OCI-LY3 (cell line): ENCODE data around the gene VSIG4.

Source experiments
- H2AFZ ChIP-seq: fragments of 200-600, 300-600 bp; shearing (Covaris generic); 2 replicates; pipeline ENCODE4 v1.6.0; 2014; ENCODE audit warnings: antibody characterized with exemption, low read depth, low read length
- H3K27ac ChIP-seq: fragments of 200-600, 300-600 bp; sonication (generic); 2 replicates; pipeline ENCODE4 v1.5.1; 2014; ENCODE audit warnings: mild to moderate bottlenecking, low read length, moderate library complexity, mixed read lengths
- H3K27me3 ChIP-seq: fragments of 200-600, 300-600 bp; sonication (generic); 2 replicates; pipeline ENCODE4 v1.6.1; 2014; ENCODE audit warnings: low read depth, low read length, mixed read lengths
- H3K36me3 ChIP-seq: fragments of 200-600, 300-600 bp; sonication (generic); replicated peaks from 2 replicates; pipeline ENCODE3; 2014; ENCODE audit warnings: low read depth, low read length, mixed read lengths
- H3K4me1 ChIP-seq: fragments of 300-600, 200-600 bp; sonication (generic); 2 replicates; pipeline ENCODE4 v1.6.1; 2014; ENCODE audit warnings: low read length, mixed read lengths
- H3K4me2 ChIP-seq: fragments of 200-600, 300-600 bp; sonication (generic); 2 replicates; pipeline ENCODE4 v1.6.1; 2014; ENCODE audit warnings: low read length, mixed read lengths
- H3K4me3 ChIP-seq: fragments of 300-600, 200-600 bp; sonication (generic); 2 replicates; pipeline ENCODE4 v1.5.1; 2014; ENCODE audit warnings: antibody characterized with exemption, mild to moderate bottlenecking, low read length, moderate library complexity
- H3K79me2 ChIP-seq: fragments of 300-600, 200-600 bp; shearing (Covaris generic); 2 replicates; pipeline ENCODE4 v1.6.1; 2014; ENCODE audit warnings: mild to moderate bottlenecking, low read length, mixed read lengths
- H3K9ac ChIP-seq: fragments of 300-600, 200-600 bp; shearing (Covaris generic); 2 replicates; pipeline ENCODE4 v1.6.0; 2014; ENCODE audit warnings: mild to moderate bottlenecking, low read length, moderate library complexity
- H3K9me3 ChIP-seq: fragments of 200-600, 300-600 bp; shearing (Covaris generic); 2 replicates; pipeline ENCODE4 v1.6.1; 2014; ENCODE audit warnings: low read length, mixed read lengths; ENCODE audit not compliant: insufficient read depth
- H4K20me1 ChIP-seq: fragments of 200-600, 300-600 bp; sonication (generic); 2 replicates; pipeline ENCODE4 v1.6.1; 2016; ENCODE audit warnings: low read length, mixed read lengths; ENCODE audit not compliant: insufficient read depth
- EZH2phosphoT487 ChIP-seq: fragments of 200-600 bp; shearing (Covaris generic); IDR thresholded peaks from 2 replicates; pipeline ENCODE4 v1.6.1; 2018; ENCODE audit warnings: antibody characterized with exemption, mixed run types, low read depth
- TF ChIP-seq, protein P1 (sequence below): fragments of 200-600, 300-600 bp; sonication (generic); IDR thresholded peaks from 2 replicates; pipeline ENCODE4 v1.5.1; 2014; ENCODE audit warnings: antibody characterized with exemption, low read length, low read depth

VSIG4 gene

DNA sequence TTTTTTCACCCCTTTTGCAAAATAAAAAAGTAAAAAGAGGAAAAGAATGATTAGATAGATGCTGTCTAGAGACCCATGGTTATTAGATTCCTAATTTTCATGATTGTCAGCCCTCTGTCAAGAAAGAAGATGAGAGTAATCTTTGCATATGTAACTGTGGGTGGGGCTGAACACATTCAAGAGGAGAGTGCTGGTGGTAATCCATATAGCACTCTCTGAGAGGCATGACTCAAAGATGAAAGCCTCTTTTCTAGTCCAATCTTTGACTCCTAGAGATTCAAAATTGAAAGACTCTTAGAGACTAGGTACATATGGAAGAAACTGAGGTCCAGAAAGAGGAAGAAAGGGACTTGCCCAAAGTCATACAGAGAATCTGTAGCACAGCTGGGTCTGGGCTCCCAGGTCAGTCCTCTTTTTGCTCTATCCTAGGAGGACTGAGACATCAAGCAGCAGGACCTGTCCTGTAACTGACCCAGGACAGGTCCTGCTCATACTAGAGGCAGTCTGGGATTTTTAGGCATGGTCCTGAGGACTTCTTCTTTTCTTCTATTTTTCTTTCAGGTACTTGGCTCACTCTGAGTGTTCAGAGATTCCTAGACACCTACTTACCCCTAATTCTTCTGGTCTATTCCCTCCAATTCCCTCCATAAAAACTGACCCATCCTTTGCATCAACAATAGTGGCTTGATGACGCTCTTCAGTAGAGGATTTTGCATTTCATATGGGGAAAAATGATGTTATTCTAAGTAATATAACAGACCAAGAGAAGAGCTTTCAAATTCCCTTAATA lies 23.8 kb downstream of the VSIG4 start:
- Histone ChIP-seq H4K20me1 (no peaks in the 10 kb centered on the region), H3K79me2 (no peaks in the 10 kb centered on the region), H3K4me1 (peaks cover 99% of the 10 kb centered on the region), H3K27me3 (no peaks in the 10 kb centered on the region), H3K27ac (peak overlapping the region; percentile 48), H3K36me3 (no peaks in the 10 kb centered on the region), H3K4me2 (peak overlapping the region; percentile 58), H3K9ac (no peak overlapping the region; the same call in 1 of the 2 replicates), H3K4me3 (no peak overlapping the region), H2AFZ (no peak overlapping the region), H3K9me3 (no peaks in the 10 kb centered on the region)
- TF ChIP-seq EZH2phosphoT487: no peak
- TF ChIP-seq, protein P1, sequence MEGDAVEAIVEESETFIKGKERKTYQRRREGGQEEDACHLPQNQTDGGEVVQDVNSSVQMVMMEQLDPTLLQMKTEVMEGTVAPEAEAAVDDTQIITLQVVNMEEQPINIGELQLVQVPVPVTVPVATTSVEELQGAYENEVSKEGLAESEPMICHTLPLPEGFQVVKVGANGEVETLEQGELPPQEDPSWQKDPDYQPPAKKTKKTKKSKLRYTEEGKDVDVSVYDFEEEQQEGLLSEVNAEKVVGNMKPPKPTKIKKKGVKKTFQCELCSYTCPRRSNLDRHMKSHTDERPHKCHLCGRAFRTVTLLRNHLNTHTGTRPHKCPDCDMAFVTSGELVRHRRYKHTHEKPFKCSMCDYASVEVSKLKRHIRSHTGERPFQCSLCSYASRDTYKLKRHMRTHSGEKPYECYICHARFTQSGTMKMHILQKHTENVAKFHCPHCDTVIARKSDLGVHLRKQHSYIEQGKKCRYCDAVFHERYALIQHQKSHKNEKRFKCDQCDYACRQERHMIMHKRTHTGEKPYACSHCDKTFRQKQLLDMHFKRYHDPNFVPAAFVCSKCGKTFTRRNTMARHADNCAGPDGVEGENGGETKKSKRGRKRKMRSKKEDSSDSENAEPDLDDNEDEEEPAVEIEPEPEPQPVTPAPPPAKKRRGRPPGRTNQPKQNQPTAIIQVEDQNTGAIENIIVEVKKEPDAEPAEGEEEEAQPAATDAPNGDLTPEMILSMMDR: no peak

DNA sequence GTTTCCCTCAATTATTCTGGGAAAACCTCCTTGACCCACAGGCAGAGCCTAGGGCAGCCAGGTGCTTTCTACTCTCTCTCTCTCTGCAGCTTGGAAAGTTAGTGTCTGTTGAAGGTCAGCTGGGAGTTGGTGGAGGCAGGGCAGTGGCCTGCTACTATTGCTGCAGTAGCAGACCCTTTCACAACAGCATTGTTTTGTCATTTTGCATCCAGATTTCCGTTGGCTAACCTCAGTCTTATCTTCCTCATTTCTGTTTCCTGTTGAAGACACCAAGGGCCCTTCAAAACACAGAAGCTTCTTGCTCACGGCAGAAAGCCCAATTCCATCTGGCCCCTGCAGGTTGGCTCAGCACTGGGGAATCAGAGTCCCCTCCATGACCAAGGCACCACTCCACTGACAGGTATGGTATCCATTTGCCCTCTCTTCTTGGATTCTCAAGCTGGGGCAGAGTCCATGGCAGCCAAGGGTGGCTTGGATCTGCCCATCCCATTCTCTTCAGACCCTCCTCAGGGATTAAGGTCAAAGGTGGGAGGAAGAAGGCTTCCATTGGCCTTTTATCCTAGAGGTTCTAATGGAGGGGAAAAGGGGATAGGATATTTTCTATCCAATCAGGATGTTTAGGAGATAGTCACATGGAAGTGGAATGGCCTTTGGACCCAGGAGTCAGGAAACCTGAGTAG lies 24.6 kb downstream of the VSIG4 start:
- Histone ChIP-seq H3K9me3 (no peaks in the 10 kb centered on the region), H3K9ac (no peak overlapping the region; the same call in 1 of the 2 replicates), H3K79me2 (no peaks in the 10 kb centered on the region), H3K27ac (peak overlapping the region; percentile 48; the same call in 1 of the 2 replicates), H3K4me2 (peak overlapping the region; percentile 58), H2AFZ (no peak overlapping the region), H3K27me3 (no peaks in the 10 kb centered on the region), H3K4me3 (no peak overlapping the region), H3K36me3 (no peaks in the 10 kb centered on the region), H3K4me1 (peaks cover 95% of the 10 kb centered on the region), H4K20me1 (no peaks in the 10 kb centered on the region)
- no peak for TF ChIP-seq EZH2phosphoT487
- TF ChIP-seq, protein P1: no peak

DNA sequence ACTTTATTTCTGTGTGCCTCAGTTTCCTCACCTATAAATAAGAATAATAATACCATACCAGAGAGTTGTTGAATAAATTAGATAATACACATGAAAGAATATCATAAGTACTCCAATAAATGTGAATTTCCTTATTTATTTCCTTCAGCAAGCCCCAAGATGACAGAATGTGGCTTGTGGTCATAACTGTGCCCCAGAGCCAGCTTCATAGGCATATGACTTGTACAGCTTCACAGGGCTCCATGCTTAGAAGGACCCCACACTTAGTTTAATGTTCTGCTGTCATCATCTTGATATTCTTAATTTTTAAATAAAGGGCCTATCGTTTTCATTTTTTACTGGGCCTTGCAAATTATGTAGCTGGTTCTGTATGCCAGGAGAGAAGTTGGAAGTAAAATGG lies 25.3 kb downstream of the VSIG4 start:
- Histone ChIP-seq H3K4me3 (no peak overlapping the region), H3K27me3 (no peaks in the 10 kb centered on the region), H3K4me1 (peaks cover 87% of the 10 kb centered on the region), H3K27ac (no peak overlapping the region), H3K4me2 (no peak overlapping the region), H3K79me2 (no peaks in the 10 kb centered on the region), H3K36me3 (no peaks in the 10 kb centered on the region), H4K20me1 (no peaks in the 10 kb centered on the region), H2AFZ (no peak overlapping the region), H3K9ac (no peak overlapping the region), H3K9me3 (no peaks in the 10 kb centered on the region)
- TF ChIP-seq EZH2phosphoT487: no peak

DNA sequence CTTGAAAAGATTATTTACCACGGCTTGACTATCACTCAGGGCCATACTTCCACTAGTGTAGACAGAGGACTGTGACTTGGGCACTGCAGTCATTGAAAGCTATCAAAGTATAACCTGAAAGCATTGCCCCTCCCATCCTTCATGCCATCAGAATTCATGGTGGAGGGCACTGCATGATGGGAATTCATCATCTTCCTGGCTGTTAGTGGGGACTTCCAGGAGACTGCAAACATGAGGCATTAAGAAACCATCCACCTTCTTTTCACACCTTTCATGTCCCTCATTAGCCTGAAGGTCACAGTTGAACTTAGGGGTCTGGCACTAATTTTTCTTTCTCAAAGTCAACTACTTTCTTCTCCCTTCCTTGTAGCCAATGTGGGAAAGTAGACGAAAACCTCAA lies 25.8 kb downstream of the VSIG4 start:
- Histone ChIP-seq H3K9me3 (no peaks in the 10 kb centered on the region), H3K27me3 (no peaks in the 10 kb centered on the region), H4K20me1 (no peaks in the 10 kb centered on the region), H3K27ac (peak overlapping the region; percentile 82), H3K9ac (peak overlapping the region; percentile 14; the same call in 1 of the 2 replicates), H3K36me3 (no peaks in the 10 kb centered on the region), H3K4me1 (peaks cover 83% of the 10 kb centered on the region), H3K4me3 (peak overlapping the region; percentile 38; the same call in 1 of the 2 replicates), H3K79me2 (no peaks in the 10 kb centered on the region), H3K4me2 (peak overlapping the region; percentile 72), H2AFZ (no peak overlapping the region)
- no peak for TF ChIP-seq EZH2phosphoT487
- TF ChIP-seq, protein P1: no peak
